Muscle of leg (tissue), 11 donors: ENCODE data around the gene CDYL2. TPM values are rescaled to one million over a fixed set of nuclear protein-coding genes. Genes with fewer than 3 reads are reported as not detected.

Experiments
- DNase-seq: peaks from one replicate; pipeline ENCODE4 v3.0.0; 2013
- H3K27ac ChIP-seq: one replicate; pipeline ENCODE4 v1.5.1; 2013; ENCODE audit warnings: mild to moderate bottlenecking, low read length, control low read depth
- H3K27me3 ChIP-seq: one replicate; pipeline ENCODE4 v1.6.1; 2013; ENCODE audit warnings: low read length; ENCODE audit not compliant: control insufficient read depth, insufficient read depth
- H3K36me3 ChIP-seq: one replicate; pipeline ENCODE4 v1.6.1; 2013; ENCODE audit warnings: low read length; ENCODE audit not compliant: control insufficient read depth, insufficient read depth
- H3K4me1 ChIP-seq: one replicate; pipeline ENCODE4 v1.6.1; 2013; ENCODE audit warnings: low read length; ENCODE audit not compliant: control insufficient read depth, insufficient read depth
- H3K4me3 ChIP-seq: one replicate; pipeline ENCODE4 v1.5.1; 2013; ENCODE audit warnings: low read length, control low read depth
- H3K9me3 ChIP-seq: replicated peaks from 2 replicates; pipeline ENCODE4 v1.6.1; 2013; ENCODE audit warnings: low read depth, low read length; ENCODE audit not compliant: control insufficient read depth
- WGBS: methylation state at CpG from one replicate; pipeline ENCODE4 v1.1.5; 2013; ENCODE audit warnings: missing lambda C conversion rate; ENCODE audit not compliant: insufficient coverage; 5-methylcytosine and 5-hydroxymethylcytosine counted together
- polyA plus RNA-seq, 8 donors: library from polyadenylated mRNA; unstranded; fragments of 120-200 nt; gene quantifications; one replicate each; pipeline versions ENCODE4 v1.2.1 to v1.2.3, GENCODE V29; 2013; ENCODE audit warnings: inconsistent platforms in 1 of 8, low replicate concordance in 1 of 8; ENCODE audit not compliant: insufficient read length in 8 of 8, insufficient read depth in 1 of 8
- total RNA-seq: library from RNA; stranded (reverse); fragments of 120-200 nt; gene quantifications from one replicate; pipeline ENCODE4 v1.2.4, GENCODE V29; 2013

The CDYL2 gene
- total and polyA plus RNA-seq, 9 donors = 1.9 to 3.7 (median 2.6) TPM

DNA sequence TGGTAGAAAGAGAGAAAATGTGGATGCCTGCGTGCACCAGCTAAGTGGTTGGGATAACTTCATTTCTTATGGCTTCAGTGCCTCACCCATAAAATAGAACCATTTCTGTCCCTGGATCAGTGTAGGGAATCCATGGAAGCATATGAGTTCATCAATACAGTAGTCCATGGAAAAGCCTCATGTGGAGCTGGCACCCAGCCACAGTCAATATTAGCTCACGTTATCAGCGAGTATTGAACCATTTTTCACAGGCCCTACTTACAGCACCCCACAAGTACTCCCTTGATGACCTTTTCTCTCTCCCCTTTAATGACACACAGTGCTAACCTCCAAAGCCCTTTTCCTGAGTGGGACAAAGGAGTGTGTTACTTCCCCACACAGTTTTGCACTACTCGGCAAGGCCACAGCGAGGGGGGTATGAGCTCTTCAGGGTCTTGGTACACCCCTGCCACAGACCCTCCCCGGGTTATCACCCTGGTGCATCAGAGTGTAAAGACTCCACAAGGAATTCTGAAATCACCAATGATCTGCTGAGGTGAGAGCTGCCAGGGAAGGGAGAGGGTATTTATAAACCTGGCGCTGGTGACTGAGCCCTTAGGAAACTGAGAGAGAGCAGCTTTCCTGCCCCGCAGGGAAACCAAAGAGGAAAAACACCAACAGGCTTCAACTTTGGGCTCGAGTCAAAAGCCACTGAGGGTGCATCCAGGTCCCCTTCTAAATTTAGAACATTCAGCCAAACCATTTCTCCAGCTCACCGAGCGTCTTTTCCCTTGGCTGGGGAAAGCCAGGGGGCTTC lies 226.7 kb downstream of the CDYL2 start:
- Histone ChIP-seq H3K4me1 (no peaks in the 10 kb centered on the region), H3K27me3 (peaks cover 4% of the 10 kb centered on the region), H3K36me3 (no peaks in the 10 kb centered on the region), H3K9me3 (no peaks in the 10 kb centered on the region), H3K27ac (no peak overlapping the region), H3K4me3 (no peak overlapping the region)
- DNase-seq = no peak
- 64% methylated on average over 7 of the region's 11 CpGs for WGBS

GRCh38 chr16:80576343-80576912 lies 228.0 kb downstream of the CDYL2 start:
- no peak for DNase-seq
- Histone ChIP-seq H3K4me1 (no peaks in the 10 kb centered on the region), H3K27me3 (peaks cover 2% of the 10 kb centered on the region), H3K27ac (no peak overlapping the region), H3K4me3 (no peak overlapping the region), H3K36me3 (no peaks in the 10 kb centered on the region), H3K9me3 (no peaks in the 10 kb centered on the region)
- WGBS = 71% methylated on average over 1 of the region's 1 CpG

- Histone ChIP-seq H3K36me3 (no peaks in the 10 kb centered on the region), H3K9me3 (no peaks in the 10 kb centered on the region), H3K27me3 (no peaks in the 10 kb centered on the region), H3K4me1 (no peaks in the 10 kb centered on the region), H3K4me3 (no peak overlapping the region), H3K27ac (no peak overlapping the region)
- no peak for DNase-seq
- WGBS = 13% methylated on average over 1 of the region's 6 CpGs
Measured at GRCh38 chr16:80573700-80574120, 230.7 kb downstream of the CDYL2 start.

- peak; percentile 12 for DNase-seq
- 45% methylated on average over 6 of the region's 6 CpGs for WGBS
- no peaks in the 10 kb centered on the region for H3K36me3 ChIP-seq
- H3K4me1 ChIP-seq = no peaks in the 10 kb centered on the region
- no peaks in the 10 kb centered on the region for H3K9me3 ChIP-seq
- no peak overlapping the region for H3K4me3 ChIP-seq
- H3K27ac ChIP-seq = no peak overlapping the region
- H3K27me3 ChIP-seq = peaks cover 3% of the 10 kb centered on the region
Measured at GRCh38 chr16:80570106-80570478, 234.3 kb downstream of the CDYL2 start.

GRCh38 chr16:80569440-80570105 lies 234.8 kb downstream of the CDYL2 start:
- Histone ChIP-seq H3K4me1 (no peaks in the 10 kb centered on the region), H3K36me3 (no peaks in the 10 kb centered on the region), H3K9me3 (no peaks in the 10 kb centered on the region), H3K4me3 (no peak overlapping the region), H3K27me3 (peaks cover 3% of the 10 kb centered on the region), H3K27ac (no peak overlapping the region)
- WGBS = 74% methylated on average over 4 of the region's 9 CpGs
- no peak for DNase-seq

GRCh38 chr16:80564394-80564793 lies 240.0 kb downstream of the CDYL2 start:
- 39% methylated on average over 3 of the region's 7 CpGs for WGBS
- Histone ChIP-seq H3K9me3 (no peaks in the 10 kb centered on the region), H3K4me1 (no peaks in the 10 kb centered on the region), H3K27me3 (peaks cover 5% of the 10 kb centered on the region), H3K27ac (no peak overlapping the region), H3K4me3 (no peak overlapping the region), H3K36me3 (no peaks in the 10 kb centered on the region)
- DNase-seq = no peak

DNA sequence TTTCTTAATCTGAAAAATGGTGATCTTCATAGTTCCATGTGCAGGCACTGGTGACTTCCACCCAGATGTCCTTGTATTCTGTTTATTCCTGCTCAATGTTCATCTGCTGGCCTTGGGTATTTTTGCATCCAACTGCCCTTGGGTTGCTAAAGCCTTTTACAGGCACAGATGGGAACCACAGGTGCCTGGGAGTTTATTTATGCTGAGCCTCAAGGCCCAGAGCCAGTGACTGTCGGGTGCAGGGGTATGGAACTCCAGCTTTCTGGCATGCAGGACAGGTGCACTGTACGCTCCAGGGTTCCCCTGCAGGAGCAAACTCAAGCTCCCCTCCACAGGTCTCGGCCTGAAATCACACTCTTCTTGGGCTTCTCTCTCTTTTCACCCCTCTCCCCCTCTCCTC lies 241.3 kb downstream of the CDYL2 start:
- Histone ChIP-seq H3K4me1 (no peaks in the 10 kb centered on the region), H3K4me3 (no peak overlapping the region), H3K9me3 (no peaks in the 10 kb centered on the region), H3K27ac (no peak overlapping the region), H3K36me3 (no peaks in the 10 kb centered on the region), H3K27me3 (peaks cover 5% of the 10 kb centered on the region)
- DNase-seq = peak; percentile 21
- 56% methylated on average over 3 of the region's 3 CpGs for WGBS

DNA sequence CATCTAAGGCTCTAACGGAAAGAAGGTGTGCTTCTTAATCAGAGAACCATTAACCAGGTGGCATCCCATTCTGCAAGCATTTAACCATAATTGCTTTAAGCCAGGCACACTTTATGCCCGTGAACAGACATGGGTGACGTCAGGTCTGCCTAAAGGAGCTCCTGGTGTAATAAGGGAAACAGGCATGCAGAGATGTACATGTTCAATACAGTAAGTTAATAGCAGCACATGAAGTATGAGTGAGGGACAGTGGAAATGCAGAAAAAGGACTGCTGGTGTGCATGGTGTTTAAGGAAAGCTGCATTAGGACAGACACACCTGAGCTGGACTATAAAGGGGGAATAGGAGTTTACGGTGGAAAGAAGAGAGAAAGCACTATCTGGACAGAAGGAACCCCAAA lies 245.0 kb downstream of the CDYL2 start:
- peaks cover 5% of the 10 kb centered on the region for H3K27me3 ChIP-seq
- no peaks in the 10 kb centered on the region for H3K4me1 ChIP-seq
- WGBS = 49% methylated on average over 4 of the region's 4 CpGs
- no peak overlapping the region for H3K27ac ChIP-seq
- no peak for DNase-seq
- no peaks in the 10 kb centered on the region for H3K9me3 ChIP-seq
- H3K4me3 ChIP-seq = no peak overlapping the region
- H3K36me3 ChIP-seq = no peaks in the 10 kb centered on the region

GRCh38 chr16:80557037-80557436 lies 247.4 kb downstream of the CDYL2 start:
- peaks cover 4% of the 10 kb centered on the region for H3K4me1 ChIP-seq
- WGBS = no CpG with 5 or more reads among the region's 5 CpGs
- H3K36me3 ChIP-seq = no peaks in the 10 kb centered on the region
- H3K9me3 ChIP-seq = no peaks in the 10 kb centered on the region
- H3K27ac ChIP-seq = no peak overlapping the region
- peaks cover 5% of the 10 kb centered on the region for H3K27me3 ChIP-seq
- H3K4me3 ChIP-seq = no peak overlapping the region
- DNase-seq = no peak

GRCh38 chr16:80556481-80556880 lies 247.9 kb downstream of the CDYL2 start:
- H3K27me3 ChIP-seq = peaks cover 5% of the 10 kb centered on the region
- no peaks in the 10 kb centered on the region for H3K9me3 ChIP-seq
- no peaks in the 10 kb centered on the region for H3K36me3 ChIP-seq
- WGBS = 27% methylated on average over 1 of the region's 3 CpGs
- no peak overlapping the region for H3K27ac ChIP-seq
- H3K4me1 ChIP-seq = peaks cover 6% of the 10 kb centered on the region
- no peak overlapping the region for H3K4me3 ChIP-seq
- no peak for DNase-seq
